ENCODE measurements around the gene RNF41.
"Not testable (repeated sequence)": the region's sequence is repeated elsewhere in the genome, so short reads cannot be mapped to it uniquely, and the experiment has no call there.

RNF41 gene

DNA sequence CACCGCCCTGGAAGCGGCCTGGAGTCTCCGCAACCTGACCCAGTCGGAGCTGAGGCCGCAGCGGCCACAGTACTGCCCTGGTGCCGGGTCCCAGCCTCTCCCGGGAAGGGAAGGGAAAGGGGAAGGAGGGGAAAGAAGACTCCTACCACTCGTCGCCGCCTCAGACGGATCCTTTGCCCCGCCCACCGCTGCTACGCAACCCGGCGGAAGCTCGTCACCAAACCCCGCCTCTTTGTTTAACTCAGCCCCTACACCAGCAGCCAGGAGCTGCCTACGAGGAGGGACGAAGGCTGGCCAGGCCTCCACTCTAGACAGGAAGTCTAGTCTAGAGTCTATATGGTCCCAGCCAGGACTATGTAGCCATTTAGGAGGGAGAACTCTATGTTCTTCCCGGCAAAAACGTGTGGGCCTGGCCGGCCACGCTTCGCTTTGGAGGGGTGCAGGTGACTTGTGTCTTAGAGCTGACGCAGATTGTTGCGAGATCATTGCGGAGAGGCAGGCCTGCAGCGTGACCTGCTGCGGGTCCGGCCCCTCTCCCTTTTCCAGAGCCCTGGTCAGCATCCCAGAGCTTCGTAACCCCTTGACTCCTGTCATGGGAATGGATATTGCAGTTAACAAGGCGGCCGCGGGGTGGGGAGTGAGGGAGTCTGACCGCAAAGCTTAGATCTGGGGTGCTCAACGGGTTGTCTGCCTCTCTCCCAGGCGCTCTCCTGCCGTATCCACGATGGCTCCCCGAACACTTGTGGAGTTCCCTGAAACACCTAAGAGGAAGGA is at the start of gene RNF41:
TSS of gene RNF41 (minus strand) at position 166 of the 774 bp plus-strand sequence. CDS start 7,875 bp downstream, outside the sequence.
- DNase-seq: peak; percentile 87 to 89

DNA sequence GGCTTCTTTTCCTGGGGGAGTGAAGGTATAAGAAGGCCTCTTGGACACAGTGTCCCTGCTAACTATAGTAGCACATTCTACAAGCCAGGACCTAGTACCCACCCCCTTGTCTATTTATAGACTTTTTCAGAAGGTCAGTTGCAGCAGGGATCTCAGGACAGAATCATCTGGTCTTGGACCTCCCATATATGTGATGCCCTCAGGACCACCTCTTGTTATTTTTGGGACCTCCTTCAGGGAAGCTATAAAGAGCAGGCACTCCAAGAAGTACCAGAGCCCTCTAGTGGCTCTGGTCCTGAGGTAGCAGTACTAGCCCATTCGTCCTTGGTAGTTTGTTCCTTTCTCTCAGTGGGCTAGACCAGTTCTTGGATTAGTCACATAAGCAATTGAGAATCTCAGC is 49.3 kb upstream of the RNF41 start:
- DNase-seq: no peak

DNA sequence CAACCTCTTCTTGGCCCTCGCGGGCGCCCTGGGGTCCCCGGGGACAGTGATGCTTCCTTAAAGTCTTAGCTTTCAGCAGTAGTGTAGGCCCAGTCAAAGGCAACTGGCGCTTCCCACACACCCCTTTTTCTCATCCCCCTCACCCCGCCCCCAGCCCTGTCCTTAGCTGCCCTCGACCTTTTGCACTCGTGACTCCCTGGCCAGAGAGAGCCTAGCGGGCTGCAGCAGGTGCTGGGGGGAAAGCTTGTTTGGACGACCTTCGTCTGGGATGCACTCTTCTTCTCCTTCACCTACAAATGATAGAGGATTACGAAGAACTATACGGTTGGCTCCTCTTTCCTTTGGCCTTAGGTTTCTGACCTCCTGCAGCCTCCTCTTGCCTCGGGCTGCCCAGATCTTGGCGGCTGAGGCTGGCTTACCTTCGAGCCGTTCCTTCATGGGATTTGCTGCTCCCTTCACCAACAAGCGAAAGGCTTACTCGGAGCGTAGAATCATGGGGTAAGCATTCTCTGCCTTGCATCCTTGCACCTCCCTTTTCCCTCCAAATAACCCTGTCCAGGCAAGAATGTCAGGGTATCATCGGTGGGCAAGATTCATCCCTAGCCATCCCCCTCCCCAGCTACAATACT is 45.8 kb upstream of the RNF41 start:
- no peak for DNase-seq

DNA sequence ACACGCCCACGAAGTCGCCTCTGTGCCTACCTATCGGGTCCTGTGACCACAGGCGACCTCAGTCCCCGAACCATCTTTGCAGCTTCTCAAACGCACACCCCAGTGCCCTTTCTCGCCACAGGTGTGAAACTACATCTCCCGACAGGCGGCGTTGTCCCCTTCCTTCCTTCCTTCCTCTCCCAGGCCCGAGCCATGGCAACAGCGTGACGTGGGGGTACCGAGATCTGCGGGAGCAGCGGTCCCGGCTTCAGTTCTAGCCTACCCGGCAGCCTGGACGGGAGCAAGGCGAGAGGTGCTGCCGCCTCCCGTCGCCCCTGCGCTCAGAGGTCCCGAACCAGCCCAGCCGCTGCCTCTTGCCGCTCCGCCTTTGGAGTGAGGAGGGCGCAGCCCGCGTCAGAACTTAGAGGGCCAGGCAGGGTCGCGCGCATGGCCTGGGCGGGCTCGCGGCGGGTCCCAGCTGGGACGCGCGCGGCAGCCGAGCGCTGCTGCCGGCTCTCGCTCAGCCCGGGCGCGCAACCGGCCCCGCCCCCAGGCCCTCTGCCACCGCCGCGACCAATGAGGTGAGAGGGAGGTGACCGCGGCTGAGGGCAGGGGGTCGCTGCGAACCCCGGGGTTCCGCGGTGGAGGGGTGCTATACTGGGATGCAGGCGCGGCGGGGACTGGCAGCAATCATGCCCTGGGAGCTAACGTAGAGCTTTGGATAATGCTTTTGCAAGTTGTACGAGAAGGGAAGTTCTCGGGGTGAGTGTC is 45.1 kb upstream of the RNF41 start, which contains the start of gene COQ10A:
TSS of gene COQ10A (plus strand) at position 250 of the 750 bp plus-strand sequence. CDS start at position 427, 177 bp downstream.
- peak; percentile 89 to 91 for DNase-seq

DNA sequence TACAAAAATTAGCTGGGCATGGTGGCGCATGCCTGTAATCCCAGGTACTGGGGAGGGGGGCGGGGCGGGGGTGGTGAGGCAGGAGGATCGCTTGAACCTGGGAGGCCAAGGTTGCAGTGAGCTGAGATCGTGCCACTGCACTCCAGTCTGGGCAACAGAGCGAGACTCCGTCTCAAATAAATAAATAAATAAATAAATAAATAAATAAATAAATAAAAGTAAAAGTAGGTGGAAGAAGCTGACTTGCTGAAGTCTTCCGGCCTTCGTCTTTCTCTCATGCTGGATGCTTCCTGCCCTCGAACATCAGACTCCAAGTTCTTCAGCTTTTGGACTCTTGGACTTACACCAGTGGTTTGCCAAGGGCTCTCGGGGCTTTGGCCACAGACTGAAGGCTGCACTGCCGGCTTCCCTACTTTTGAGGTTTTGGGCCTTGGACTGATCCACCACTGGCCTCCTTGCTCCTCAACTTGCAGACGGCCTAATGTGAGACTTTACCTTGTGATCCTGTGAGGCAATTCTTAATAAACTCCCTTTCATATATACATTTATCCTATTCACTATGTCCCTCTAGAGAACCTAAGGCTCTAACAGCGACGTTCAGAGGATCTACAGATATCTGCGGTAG is 44.5 kb upstream of the RNF41 start:
- DNase-seq: not testable (repeated sequence)

DNA sequence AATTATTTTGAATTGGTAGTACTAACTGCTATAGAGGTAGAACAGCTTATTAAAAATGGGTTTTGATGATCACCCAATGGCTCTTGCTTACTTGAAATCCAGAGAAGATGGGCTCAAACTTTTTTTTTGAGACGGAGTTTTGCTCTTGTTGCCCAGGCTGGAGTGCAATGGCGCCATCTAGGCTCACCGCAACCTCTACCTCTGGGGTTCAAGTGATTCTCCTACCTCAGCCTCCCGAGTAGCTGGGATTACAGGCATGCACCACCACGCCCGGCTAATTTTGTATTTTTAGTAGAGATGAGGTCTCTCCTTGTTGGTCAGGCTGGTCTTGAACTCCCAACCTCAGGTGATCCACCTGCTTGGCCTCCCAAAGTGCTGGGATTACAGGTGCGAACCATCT is 41.2 kb upstream of the RNF41 start:
- not testable (repeated sequence) for DNase-seq

DNA sequence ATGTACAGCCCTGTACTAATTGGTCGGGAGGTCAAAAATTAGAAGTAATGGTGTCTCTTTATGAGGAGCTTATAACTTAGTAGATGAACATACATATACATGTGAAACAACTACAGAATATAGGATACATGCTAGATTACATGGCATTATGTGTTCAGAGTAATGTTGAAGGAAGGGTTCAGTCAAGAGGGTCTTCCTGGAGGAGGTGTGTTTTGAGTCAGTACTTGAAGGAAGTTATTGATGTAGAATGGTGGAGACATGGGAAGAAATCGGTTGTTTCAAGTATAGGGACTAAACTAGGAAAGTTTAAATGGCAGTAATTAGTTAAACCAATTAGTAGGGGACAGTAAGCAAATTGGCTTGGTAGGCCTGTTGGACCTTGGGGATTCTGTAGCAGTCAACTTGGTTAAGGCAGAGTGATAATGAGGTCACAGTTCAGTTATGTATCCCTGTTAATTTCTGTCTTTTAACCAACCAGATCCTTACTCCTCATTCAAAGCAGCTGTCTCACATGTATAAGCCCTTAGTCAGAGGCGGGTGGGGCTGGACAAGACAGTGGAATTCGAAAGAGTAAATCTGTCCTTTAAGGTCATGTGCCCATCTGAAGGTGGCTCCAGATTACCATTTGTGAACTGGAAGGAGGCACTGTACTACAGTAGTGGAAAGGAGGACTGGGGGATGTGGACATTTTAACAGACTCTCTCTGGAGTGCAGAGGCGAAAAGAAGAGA is 39.9 kb upstream of the RNF41 start:
- DNase-seq: no peak

DNA sequence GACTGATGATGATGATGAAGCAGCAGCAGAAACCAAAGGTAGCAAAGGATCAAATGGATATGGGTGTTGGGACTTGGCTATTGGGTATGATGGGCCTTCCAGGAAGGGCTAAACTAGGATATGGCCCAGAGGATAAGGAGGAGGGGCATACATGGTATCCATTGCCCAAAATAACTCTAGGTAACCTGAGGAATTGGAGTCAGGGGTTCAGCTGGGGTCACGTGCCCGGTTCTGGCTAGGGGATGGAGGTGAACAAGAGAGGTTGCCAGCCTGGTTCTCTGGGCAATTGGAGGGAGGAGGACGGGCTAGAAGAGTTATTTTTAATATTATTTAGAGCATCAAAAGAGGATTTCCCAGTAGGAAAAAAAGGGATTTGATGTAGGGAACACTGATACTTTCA is 39.2 kb upstream of the RNF41 start:
- DNase-seq: no peak

DNA sequence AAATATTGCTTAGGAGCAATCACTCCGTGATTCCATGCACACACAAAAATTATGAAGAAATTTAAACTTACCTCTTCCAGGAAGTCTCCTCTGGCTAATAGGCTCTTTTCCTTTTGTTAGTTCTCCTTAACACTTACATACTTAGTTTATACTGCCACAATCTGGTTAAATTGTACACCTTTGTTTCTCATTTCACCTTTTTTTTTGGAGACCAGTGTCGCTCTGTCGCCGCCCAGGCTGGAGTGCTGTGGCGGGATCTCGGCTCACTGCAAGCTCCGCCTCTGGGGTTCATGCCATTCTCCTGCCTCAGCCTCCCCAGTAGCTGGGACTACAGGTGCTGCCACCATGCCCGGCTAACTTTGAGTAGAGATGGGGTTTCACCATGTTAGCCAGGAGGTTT is 38.7 kb upstream of the RNF41 start:
- DNase-seq: no peak

DNA sequence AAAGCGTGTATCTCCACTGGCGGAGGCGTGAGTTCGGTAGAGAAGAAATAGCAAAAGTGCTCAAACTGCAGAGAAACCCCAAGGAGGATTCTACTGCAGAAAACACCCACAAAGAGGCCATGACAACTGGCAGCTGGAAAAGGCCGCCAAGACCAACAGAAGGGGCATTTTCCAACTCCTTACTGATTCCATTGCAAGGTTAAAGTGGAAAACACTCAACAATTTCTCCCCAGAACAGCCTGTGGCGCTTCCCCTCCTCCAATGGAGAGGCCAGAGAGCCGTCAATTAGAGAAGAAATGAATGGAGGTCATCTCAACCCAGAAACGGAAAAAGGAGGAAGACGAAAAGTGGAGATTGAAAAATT is 37.1 kb upstream of the RNF41 start:
- no peak for DNase-seq

DNA sequence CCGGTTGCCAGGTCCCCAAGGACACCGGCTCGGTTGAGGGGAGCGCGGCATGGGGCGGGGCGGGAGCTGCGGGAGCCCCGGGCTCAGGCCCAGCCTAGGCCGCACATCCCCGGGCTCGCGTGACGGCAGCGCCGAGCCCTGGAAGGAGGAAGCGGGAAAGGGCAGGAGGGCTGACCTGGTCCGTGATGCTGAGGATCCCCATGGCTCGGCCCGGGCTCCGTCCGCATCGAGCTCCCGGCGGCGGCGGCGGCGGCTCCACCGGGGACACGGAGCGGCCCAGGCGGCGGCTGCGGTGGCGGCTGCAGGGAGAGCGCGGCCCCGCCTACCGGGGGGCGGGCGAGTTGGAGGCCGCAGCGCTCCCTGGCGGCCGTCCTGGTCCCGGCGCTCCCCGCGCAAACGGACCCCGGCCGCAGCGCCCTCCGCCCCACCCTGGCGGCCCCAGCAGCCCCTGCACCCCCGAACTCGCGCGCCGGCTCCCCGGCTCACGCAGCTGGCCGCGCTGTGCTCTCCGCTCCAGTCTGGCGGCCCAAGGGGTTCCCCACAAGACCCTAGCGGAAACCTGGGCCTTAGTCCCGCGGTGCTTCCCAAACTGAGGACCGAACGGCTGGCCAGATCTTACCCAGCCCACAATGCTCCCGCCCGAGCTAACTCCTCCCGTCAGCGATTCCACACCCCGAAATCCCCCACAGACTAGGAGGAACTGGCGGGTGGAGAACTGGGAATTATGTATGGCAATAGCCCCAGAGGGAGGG is 36.5 kb upstream of the RNF41 start, which contains the start of gene ANKRD52:
TSS of gene ANKRD52 (minus strand) at position 317 of the 752 bp plus-strand sequence. CDS start at position 202, 115 bp downstream.
- peak; percentile 68 to 69 for DNase-seq

DNA sequence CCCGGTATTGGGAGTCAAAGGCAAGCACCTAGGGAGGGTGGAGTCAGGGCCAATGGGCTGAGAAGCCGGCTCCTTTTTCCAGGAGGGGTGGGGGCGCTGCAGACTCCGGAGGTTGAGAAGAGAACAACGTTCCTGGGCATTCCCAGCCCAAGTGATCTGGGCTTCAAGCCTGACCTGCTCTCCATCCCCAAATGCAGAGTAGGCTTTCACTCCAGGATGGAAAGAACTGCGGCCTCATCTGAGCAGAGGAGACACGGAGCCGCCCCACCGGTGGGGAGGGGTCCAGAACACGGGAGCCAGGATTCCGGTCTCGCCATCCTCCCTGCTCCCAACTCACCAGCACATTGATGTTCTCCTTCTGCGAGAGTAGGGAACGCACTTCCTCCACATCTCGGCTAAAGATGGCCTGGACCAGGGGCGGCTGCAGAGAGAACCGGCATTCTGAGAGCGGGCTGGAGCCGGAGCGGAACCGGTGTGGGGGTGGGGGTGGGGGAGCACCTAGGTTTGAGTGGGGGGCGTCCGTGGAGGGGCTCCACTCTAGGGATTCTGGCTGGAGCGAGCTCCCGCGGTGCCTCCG is 35.9 kb upstream of the RNF41 start:
- DNase-seq: no peak

DNA sequence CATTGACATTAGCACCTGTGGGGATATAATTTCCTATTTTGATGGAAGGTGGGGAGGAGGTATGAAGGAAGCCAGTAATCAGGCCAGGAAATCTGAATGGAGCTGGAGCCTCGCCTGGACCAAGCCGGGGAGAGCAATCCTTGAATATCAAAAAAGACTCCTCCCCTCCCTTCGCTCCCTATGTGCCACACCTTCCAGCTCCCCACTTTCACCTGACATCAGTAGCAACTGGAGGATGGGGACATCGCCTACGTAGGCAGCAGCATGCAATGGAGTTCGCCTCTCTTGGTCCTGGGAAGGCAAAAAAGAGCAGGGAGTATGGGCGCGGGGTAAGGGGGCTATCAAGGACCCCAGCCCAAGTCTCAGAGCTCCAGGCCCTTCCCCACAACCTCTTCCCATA is 35.3 kb upstream of the RNF41 start:
- no peak for DNase-seq

DNA sequence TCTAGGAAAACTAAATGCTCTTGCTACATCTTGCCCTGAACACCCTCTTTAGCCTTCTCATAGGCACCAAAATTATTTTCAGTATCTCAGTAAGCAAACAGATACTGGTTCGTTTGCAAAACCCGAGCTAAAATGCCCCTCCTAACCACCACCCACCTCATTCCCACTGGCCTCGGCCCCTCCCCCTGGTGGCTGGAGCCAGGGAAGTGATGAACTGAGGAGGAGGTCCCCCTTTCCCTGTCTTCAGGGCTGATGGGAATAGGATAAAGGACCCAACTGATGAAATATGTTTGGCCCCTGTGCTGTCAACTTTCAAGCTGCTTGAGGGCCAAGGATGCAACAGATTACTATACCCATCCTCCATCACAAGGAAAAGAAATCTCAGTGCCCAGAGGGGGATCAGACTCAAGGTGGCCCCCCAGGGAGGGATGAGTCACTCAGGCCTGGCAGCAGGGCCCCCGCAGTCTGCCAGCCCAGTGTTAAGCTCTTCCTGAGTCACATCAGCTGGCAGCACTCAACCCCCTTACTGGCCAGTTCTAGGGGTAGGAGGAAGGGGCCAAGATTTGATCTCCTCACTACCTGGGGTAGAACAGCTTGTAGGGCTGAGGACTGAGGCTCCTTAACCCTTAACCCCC is 34.7 kb upstream of the RNF41 start:
- no peak for DNase-seq

DNA sequence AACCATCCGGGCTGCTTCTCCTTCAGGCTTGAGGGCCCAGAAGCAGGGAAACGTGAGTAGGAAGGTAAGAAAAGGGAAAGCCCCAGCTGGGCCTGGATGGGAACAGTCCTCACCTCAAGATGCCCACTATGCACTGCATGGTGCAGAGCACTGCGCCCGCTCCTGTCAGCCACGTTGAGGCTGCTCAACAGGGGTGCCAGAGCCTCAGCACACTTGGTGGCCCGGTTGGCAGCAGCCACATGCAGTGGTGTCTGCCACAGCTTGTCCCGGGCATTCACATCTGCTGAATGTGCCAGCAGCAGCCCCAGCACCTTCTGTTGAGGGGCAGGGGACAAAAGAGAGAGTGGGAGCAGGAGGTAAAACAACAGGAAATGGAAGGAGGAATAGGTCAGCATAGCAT is 33.9 kb upstream of the RNF41 start:
- DNase-seq: no peak

DNA sequence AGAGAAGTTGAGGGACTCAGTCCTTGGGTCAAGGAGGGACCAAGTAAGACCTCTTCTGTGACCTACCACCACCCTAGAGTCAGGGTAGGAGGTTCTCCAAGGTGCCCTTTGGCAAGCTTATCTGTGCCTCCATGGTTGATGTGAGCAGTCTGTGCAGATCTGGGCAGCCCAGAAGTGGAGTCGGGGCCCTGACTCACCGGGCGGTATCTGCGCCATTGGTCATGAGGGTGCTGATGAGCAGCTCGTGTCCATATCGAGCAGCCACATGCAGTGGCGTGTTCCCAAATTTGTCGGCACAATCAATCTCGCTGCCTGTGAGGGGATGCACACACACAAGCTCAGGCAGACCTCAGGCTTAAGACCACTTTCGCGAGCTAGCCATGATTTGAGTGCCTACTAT is 31.4 kb upstream of the RNF41 start:
- no peak for DNase-seq

DNA sequence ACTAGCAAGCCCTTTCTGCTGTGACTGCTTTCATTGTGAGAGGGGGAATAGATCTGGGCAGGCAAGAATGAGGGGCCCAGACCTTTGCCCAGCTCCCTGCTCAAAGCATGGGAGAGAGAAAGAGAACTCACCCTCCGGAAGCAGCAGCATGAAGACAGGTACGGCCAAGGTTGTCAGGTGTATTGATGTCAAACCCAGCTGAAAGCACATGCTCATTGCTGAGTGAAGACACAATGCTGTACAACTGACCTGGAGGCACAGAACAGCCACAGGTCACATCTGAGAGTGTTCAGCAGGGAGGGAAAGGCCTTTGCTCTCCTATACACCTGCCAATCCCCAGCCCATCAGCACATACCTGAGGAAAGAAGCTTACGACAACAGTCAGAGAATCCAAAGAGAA is 30.9 kb upstream of the RNF41 start:
- no peak for DNase-seq

DNA sequence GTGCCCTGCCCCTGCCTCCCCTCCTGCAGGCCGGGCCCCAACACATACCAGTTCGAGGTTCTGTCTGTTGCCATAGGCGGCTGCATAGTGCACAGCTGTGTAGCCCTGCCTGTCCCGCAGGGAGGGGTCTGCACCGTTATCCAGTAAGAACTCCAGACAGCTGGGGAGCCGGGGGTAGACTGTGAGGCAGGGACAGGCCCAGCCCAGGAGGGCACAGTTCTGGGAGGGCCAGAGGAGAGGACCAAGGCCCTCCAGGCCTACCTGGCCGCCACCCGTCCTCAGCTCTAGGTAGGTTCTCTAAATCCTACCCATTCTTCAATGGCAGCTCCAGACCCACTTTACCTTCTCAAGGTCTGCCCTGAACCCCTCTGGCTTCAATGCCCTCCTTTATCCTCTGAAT is 27.0 kb upstream of the RNF41 start:
- DNase-seq: no peak

DNA sequence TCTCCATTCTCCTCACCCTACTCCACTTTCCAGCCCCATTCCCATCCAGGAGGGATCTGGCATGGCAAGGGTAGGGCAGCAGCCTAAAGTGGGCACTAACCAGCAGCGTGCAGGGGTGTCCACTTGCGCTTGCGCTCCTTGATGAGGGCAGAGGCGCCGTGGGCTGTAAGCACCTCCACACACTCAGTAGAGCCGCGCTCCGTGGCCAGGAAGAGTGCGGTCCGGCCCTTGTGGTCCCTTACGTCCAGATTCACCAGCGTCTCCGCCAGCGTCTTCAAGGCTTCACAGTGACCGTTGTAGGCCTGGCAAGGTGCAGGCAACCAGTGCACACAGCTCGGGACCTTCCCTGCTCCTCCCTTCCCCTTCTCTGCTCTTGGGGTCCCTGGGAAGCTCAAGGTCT is 26.2 kb upstream of the RNF41 start:
- DNase-seq: no peak

DNA sequence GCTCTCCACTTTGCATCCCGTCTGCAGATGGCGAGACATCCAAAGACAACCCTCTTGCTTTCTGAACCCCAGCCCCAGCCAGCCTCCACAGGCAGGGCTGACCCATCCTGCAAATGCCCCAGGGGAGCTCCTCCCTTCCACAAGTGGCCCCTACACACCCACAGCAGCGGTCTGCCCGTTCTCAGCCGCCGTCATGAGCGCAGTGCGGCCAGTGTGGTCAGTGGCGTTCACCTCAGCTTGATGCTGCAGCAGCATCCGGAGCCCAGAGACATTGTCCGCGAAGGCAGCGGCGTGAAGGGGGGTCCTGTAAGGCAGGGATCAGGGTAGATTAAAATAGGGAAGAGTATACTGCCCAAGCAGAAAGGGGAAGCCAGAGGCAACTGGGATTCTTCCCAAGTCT is 22.8 kb upstream of the RNF41 start:
- no peak for DNase-seq

DNA sequence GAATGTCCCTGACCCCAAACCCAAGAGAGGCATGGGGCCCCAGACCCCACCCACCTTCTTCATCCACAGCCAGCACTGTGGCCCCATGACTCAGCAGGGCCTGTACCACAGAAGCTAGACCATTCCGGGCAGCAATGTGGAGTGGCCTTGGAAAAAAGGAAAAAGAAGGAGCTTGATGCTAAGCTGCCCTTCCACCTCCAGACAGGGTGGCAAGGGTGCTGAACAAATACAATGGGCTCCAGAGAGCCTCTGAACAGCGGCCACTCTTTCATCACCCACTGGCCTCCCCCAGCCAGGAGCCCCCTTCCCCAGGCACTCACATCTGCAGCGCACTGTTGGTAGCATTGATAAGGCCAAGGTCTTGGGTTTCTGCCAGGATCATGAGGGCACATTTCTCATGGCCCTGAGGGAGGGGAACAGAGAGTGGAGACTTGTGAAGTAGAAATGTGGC is 22.0 kb upstream of the RNF41 start:
- DNase-seq: no peak
